IPS DF 19.7 (cell line): Measurements from ENCODE around the gene RBM20.

Experiments
- DNase-seq: peaks from one replicate; pipeline ENCODE4 v3.0.0-alpha.2; 2013; ENCODE audit warnings: low read depth, low spot score

RBM20 gene

DNA sequence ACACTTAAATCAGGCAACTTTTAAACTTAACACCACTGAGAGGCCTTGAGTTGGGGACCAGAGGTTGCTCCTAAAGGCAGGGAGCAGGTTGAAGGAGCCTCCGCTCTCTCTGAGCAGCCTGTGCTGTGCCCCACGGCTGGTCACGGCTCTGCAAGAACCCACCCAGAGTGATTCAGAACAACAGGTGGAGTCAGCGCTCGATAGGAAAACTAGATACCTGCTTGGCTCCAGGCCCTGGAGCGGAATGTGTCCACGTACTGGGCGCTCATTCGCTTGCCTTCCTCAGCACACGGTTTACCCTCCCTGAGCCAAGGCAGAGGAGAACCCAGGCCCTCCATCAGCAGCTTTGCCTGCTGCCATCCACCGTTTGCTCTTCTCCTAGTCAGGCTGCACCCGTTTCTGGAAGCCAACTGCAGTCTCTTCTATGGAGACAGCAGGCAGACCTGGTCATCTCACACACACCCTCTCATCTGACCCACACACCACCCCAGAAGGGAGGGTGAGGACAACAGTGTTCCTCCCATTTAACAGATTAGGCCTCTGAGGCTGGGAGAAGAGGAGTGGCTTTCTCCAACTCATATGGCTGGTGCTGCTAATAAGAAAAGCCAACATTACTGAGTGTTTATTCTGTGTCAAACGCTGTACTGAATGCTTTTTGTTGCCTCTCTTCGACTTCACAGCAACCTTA lies 189.9 kb downstream of the RBM20 start:
- DNase-seq: no peak

DNA sequence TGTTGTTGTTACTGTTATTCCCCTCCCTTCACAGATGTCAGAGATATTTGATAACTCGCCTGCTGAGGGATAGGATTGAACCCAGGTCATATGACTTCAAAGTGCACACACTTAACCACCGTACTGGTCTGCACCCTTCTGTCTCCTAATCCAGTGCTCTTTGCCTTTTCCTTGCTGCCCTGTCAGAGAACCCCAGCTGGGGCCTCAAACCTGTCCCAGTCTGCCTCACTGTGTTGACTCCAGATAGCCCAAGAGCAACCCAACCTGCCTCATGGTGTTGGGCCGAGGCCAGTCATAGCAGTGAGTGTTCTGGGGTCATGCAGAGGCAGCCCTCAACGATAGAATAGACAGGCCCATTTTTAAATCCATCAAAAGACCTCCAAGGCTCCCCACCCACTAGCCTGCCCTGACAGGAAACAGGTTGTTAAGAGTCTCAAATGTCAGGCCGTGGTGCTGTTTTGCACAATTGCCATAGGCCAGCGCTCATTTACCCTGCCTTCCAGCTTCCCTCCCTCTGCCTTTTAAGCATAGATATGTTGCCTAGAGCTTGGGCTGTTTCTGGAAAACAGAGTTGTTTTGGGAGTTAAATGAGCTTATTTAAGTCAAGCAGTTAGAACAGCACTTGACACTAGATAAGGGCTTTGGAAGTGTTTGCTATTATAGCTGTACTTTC lies 190.6 kb downstream of the RBM20 start:
- no peak for DNase-seq

DNA sequence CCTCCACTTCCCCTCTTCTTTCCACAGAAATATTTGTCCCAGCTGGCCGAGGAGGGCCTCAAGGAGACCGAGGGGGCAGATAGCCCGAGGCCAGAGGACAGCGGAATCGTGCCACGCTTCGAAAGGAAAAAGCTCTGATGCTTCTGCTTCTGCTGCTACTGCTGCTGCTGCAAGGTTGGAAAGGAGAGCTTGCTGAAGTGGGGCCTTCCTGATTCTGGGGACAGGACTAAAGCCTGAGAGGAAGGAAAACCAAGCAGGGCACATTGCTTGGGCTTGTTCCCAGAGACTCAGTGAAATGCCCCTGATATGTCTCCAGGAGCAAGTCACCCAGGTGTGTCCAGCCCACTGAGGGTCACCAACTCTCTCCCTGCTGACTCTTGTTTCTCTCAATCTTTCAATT lies 191.7 kb downstream of the RBM20 start:
- no peak for DNase-seq

DNA sequence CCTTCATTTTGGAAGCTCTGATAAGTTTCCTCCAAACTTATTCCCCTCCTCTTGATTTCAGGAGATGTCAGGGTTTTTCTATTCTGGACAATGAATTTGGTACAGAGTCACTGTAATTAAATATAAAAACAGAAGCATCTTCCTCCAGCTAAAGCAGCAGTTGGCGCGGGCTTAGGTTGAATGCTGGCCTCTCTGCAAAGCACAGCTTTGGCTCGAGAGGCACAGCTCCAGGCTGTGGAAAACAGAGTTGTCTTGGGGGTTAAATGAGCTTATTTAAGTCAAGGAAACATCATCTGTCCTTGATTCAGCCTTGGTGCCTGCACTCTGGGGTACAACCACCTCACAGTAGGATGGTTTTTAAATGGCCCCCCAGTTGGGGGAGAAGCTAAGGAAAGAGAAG lies 192.6 kb downstream of the RBM20 start:
- DNase-seq: no peak

DNA sequence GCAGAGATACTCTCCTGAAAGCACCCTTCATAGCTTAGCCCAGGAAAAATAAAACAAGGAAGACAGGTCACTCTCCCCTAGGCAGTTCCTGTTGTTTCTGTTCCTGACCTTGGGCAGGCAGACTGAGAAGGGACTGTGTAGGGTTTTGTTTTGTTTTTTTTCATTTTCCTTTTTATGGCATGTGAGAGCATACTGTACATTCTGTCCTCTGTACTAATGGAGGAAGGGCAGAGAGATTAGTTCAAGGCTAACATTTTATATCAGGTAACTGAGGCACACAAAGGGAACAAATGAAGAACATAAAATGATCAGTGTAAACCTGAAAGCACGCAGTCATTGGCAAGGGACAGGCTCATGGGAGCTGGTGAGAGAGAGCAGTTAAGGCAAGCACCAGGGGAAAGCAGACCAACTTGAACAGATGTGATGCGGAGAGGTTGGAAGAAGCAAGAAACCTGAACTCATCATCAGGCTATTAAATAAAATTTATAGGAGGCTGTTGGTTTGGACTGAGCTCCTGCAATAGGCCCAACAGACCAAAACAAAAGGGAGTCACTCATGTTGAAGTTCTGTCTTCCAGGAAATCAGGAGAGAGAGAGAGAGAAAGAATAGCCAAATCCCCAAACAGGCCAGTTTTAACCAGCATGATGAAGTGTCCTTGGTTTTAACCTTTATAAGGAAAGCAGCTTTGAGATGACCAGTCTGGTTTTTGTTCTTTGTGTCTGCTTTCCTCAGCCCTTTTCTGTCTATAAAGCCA lies 193.5 kb downstream of the RBM20 start:
- no peak for DNase-seq

DNA sequence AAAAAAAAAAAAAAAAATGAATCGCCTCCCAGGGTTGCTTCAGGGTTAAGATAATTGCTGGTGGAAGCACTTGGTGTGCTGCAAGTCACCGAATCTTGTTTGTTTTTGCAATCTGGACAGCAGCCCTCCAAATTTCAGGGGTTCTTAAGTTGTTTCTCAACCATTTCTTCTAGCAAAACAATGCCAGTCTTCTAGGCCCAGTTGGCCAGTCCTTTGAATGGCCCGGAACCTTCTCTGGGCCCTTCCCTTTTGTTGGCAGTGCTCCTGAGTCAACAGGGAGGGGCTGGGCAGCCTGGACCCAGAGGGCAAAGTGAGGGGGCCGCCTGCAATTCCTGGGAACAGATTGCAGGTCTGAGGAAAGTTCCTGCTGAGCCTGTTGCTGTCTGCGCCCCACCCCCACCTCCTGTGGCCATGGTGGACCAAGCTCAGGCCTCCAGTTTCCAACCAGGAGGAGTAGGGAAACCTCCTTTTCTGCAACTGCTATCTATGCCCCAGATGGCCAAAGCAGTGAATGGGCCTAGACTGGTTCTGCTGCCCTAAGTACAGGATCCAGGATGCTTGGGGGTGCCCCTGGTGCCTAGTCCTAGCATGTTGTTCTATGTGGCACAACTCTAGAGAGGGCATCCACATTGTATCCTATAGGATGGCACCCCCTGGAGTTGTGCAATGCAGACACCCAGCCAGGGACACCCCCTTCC lies 196.2 kb downstream of the RBM20 start:
- DNase-seq: no peak

DNA sequence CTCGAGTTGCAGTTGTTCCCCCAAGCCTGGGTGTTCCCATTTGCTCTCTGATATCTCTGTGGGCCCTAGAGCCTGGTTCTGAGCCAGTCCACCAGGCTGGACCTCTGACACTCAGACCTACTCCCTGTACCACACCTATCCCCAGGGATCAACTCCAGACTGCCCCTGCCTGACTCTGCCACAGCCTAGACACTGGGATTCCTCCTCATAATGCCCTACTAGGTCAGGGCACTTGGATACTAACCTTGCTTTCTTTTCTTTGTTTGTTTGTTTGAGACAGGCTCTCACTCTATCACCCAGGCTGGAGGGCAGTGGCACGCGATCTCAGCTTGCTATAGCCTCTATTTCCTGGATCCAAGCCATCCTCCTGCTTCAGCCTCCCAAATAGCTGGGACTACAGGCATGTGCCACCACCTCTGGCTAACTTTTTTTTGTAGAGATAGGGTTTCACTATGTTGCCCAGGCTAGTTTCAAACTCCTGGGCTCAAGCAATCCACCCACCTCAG lies 196.8 kb downstream of the RBM20 start:
- DNase-seq: no peak

DNA sequence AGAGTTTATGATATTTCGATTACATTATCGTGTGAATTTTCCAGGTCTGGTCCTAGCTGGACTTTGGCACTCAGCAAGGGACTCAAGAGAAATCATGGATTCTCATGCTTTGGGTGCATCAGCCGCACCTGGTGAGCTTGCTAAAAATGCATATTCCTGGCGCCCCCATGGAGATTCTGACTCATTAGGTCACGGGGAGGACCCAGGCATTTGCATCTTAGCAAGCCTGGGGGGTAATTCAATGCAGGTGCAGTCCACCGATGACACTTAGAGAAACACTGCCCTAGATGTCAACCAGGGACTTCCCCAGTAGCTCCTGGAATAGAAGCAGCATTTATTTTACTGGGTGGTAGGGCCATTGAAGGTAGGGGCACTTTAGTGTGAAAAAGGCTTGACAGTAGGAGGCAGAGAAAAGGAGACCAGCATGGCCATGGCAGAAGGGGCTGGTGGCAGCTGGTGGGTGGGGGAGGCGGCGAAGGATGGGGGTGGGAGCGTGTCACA lies 197.7 kb downstream of the RBM20 start:
- no peak for DNase-seq

DNA sequence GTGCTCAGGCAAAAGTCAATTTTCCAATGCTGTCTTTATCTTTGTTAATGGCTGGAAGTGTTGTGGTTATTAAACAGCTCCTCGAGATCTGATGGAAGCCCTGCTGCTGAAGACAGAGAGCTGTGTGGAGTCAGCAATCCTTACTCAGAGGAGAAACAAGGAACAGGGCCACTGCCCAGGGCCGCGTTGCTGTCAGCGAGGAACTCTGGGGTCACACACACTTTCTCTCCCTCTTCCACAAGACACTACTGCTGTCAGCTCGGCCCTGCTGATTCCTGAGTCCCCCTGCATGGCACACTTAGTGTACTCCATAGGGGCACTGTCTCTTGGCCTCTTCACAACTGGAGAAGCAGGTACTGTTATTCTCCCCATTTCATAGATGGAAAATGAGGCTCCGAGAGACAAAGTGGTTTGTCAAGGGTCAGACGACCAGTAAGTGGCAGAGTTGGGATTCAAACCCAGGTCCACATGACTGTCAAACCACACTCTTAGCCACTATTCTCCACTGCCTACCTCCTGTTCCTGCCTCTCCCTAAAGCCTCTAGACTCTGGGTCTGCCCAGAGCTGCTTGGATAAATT lies 198.3 kb downstream of the RBM20 start:
- no peak for DNase-seq

DNA sequence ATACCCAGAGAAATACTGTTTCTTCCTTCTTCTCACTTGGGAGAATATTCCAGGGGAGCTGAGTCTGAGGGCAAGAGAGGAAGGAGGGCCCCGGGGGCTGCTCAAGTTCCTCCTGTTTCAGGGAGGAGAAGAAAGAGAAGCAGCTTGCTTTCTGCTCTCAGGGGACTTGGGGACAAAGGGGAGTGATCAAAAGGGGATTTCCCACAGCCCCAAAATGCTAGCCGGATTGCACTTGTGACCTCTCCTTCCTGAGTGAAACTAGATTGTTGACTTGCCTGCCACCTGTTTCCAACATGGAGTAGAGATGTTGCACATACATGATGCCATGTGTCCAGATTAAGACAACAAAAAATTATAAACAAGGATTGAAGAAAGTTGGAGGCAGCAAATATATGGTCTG lies 198.9 kb downstream of the RBM20 start:
- no peak for DNase-seq

DNA sequence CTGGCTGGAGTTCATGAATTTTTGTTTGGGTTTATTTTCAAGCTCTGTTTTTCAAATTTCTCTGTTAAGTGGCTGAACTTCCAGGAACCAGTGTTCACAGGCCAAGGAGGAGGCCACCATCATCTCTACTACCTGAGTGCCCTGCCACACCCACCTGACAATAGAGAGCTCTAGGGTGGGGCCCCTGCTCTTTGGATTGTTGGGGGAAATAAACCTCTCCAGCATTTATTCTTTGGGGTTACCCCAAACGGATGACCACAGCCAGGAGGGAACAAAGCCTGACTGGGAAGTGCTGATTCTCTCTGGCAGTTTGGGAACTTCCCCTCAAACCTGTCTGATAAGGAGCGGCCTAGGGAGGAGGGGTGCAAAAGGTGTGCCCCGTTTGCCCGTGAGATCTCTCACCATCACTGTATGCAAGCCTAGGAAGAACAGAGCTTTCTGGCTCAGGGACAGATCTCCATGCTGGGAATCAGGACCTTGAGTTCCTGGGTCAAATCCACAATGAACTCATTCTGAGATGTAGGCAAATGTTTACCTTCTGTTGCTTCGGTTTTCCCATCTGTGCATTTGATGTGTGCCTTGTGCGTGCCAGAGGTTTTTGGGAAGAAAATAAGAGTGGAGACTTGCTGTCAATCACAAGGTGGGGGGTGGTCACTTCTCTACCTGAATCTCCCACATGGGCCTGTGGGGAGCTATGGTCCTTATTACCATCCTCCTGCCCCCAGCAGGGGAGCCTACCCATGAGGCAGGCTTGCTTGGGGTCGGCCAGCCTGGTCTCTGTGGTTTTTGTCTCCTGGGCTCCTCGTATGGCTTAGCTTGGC lies 199.9 kb downstream of the RBM20 start:
- DNase-seq: no peak

DNA sequence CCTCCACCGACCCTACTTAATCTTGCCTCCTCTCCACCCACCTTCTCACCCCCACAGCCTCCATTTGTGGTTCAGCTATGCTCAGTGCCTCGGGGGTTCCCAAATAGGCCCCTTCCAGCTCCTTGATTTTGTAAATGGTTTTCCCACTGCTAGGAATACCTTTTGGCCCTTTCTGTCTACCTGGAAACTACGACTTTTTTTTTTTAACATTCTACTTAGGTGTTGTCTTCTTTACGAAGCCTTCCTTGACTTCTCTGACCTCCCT lies 200.4 kb downstream of the RBM20 start:
- DNase-seq: no peak

DNA sequence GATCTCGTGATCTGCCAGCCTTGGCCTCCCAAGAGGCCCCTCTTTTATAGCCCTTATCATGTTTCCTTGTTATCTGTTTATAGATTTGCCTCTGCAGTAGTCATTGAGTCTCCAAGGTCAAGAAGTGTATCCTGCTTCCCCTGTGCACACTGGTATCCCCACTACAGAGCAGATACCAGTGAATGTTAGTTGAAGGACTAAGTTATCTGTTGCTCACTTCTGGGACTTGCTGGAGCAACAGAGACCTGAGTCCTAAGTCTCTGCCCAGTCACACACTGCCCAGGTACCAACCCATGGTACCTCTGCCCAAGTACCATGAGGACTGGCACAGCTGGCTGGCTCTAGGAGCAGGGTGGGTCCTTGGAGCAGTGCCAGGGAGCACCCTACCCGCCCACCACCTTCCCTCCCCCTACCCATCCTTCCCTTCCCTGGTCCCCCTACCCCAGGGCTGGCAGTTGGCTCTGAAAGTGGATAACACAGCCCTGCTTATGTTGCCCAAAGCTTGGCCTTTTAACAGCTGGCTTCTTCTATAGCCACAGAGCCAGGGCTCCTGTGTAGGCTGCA lies 201.1 kb downstream of the RBM20 start:
- DNase-seq: no peak

DNA sequence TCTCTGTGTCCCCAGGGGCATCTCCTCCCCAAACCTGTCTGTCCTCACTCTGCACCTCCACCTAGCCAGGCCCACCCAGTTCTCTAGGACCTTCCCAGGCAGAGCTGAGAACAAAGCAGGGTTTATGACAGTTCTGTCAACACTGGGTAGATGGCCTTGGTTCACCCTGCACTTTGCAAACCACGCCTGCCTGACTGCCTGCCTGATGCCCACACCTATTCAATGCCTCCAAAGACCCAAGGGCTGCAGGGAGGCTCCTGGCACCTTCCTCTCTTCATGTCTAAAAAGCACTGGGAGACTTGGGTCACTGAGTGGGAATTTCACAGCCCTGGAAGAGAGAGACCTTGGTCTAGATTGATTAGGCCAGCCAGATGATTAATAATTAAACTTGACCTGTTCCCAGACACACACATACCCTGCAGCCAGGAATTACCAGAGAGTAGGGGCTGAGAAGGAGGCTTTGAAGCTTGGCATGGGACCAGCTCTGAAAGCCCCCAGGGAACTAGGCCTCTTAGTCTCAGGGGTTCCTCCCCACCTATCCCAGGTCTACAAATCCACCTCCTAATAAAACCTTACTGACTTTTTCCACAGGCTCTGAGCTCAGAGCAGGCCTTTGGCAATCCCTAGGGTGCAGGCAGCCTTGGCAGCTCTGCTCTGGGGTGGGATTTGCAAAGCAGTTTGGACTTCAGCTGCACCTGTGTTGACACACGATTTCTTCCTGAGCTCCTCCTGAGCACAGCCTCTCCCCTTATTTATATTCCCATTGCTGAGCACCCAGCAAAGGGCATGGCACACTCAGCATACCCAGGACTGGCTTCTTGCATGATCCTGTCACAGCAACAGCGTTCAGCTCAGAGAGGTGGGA lies 201.9 kb downstream of the RBM20 start:
- DNase-seq: no peak

DNA sequence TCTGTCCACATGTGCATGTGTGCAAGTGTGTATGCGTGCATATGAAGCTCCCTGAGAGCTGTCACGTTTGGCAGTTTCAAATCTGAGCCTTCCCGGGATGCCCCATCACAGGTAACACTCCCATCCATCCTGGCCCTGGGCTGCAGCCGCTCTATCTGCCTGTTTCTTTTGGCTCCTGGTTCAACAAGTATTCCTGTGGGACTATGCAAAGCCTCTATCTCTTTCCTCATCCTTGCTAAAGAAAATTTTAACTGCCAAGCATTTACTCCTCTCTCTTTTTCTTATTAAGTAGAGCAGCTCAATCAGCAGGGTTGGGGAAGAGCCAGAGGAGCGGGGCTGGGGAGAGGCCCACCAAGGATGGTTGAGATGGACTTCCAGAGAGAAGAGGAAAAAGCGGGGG lies 203.2 kb downstream of the RBM20 start:
- DNase-seq: no peak

DNA sequence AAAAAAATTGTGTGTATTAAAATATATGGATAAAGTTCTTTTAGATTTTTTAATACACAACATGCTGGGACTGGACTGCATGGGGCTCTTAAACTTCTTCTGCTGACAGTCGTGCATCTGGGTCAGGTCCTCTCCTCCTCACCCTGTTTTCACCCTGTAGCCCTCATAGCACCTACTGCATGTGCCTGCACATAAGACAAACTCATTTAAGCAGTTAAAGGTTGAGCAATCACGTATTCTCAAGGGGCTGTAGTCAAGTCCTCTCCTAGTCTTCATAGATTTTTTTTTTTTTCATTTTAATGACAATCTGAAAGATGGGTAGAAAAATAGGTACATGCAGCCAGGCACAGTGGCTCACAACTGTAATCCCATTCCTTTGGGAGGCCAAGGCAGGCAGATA lies 204.0 kb downstream of the RBM20 start:
- no peak for DNase-seq

DNA sequence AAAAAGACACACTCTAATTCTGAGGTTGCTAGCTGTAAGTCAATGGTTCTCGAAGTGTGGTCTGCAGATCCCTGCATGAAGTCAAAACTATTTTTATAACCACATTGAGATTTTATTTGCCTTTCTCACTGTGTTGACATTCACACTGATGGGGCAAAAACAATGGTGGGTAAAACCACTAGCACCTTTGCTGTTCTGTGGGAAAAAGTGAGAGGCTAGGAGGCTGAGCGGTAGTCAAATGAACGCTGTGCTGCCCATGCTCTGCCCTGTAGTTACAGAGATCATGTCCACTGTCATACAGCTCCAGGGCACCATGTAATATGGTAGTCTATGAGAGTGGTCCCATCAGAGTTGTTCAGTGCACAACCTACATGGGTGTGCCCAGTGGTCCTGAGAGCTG lies 206.0 kb downstream of the RBM20 start:
- DNase-seq: no peak

DNA sequence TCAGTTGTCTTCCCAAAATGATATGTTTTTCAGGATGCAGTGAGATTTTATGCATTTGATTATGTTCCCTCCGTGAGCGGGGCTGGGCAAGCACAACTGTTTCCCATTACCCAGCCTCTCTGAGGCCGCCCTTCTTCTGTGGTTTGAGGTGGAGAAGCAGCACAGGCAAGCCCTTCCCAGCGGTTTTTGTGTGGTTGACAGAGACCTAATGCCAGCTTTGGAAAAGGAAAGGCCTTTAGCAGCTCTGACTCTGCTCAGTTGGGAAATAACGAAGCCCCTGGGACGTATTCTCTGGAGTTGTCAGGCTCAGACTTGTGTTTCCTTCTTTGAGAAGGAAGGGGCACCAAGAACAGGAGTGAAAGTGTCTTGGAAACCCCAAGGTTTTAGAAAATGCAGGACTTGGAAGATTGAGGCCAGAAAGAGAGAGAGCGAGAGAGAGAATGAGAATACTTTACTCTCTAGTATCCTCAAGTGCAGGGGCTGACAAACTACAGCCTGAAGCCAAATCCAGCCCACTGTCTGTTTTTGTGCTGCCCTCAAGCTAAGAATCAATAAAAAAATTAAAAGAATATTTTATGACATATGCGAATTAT lies 207.0 kb downstream of the RBM20 start:
- no peak for DNase-seq

DNA sequence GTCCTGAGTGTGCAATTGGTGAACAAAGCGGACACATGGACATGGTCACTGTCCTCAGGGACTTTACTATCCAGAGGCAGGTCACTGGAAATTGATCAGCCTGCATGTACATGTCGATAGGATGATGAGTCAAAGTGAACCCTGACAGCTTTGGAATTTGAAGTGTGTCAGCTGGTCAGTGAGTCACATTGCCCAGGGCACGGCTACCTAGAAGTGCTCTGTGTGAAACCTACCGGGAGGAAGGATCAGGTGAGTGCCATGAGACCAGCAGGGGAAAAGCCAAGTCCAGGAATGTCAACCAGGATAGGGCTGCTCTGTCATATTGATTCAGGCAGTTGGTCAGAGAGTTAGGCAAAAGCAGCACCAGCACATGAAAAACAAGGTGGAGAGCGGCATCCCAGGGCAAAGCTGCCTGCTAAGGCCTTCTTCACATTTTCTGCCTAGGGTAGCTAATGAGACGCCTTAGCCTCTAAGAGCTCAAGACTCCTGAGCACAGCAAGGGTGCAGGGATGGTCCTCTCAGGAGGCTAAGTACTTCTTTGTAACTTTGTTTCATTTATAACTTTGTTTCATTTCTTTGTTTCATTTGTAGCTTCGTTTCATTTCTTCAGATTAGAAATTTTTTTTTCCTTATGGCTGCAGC lies 208.2 kb downstream of the RBM20 start:
- DNase-seq: no peak
